Islet precursor cell (in vitro differentiated cells): ENCODE measurements around the gene IL1B.
A peak's percentile ranks its signal among the peaks of the same experiment; 100 is the strongest.

Source experiments
- DNase-seq: peaks from one replicate; pipeline ENCODE4 v3.0.0-alpha.2; 2018

The IL1B gene

GRCh38 chr2:112800881-112801583 lies 35.5 kb downstream of the IL1B start:
- DNase-seq: no peak

GRCh38 chr2:112798979-112799975 lies 37.3 kb downstream of the IL1B start:
- DNase-seq: no peak

- DNase-seq: no peak
Measured at GRCh38 chr2:112796486-112796885, 40.1 kb downstream of the IL1B start.

GRCh38 chr2:112795774-112796173 lies 40.8 kb downstream of the IL1B start:
- DNase-seq: peak; percentile 89

- DNase-seq: no peak
Measured at GRCh38 chr2:112794841-112795240, 41.7 kb downstream of the IL1B start.

GRCh38 chr2:112794131-112794733 lies 42.3 kb downstream of the IL1B start:
- no peak for DNase-seq

GRCh38 chr2:112793449-112793978 lies 43.1 kb downstream of the IL1B start:
- no peak for DNase-seq

GRCh38 chr2:112792419-112792818 lies 44.2 kb downstream of the IL1B start:
- DNase-seq: no peak

GRCh38 chr2:112791693-112792230 lies 44.8 kb downstream of the IL1B start:
- no peak for DNase-seq

- DNase-seq: no peak
Measured at GRCh38 chr2:112791019-112791418, 45.6 kb downstream of the IL1B start.

- no peak for DNase-seq
Measured at GRCh38 chr2:112790305-112790704, 46.3 kb downstream of the IL1B start.

GRCh38 chr2:112789186-112789585 lies 47.4 kb downstream of the IL1B start:
- no peak for DNase-seq

- DNase-seq: no peak
Measured at GRCh38 chr2:112788653-112789052, 47.9 kb downstream of the IL1B start.

GRCh38 chr2:112787729-112788393 lies 48.7 kb downstream of the IL1B start:
- no peak for DNase-seq

GRCh38 chr2:112787294-112787693 lies 49.3 kb downstream of the IL1B start:
- no peak for DNase-seq

- peak; percentile 59 for DNase-seq
Measured at GRCh38 chr2:112784199-112785189, 52.1 kb downstream of the IL1B start, which contains the start of gene IL1A. TSS of gene IL1A (minus strand) at chr2:112784493. CDS start at chr2:112783770, 723 bp downstream.

- no peak for DNase-seq
Measured at GRCh38 chr2:112783187-112783714, 53.3 kb downstream of the IL1B start.

- DNase-seq: no peak
Measured at GRCh38 chr2:112782234-112782799, 54.3 kb downstream of the IL1B start.
